ENCODE results near the gene VCY. TPM values are rescaled to one million over a fixed set of nuclear protein-coding genes. Genes with fewer than 3 reads are reported as not detected.
"Not testable (repeated sequence)": the region's sequence is repeated elsewhere in the genome, so short reads cannot be mapped to it uniquely, and the experiment has no call there.

Gene VCY
- total RNA-seq: not detected
- not detected for polyA plus RNA-seq (ENCODE audit: insufficient read depth, low read depth, low replicate concordance)
- long read RNA-seq, donor 1: 0 reads
- long read RNA-seq, donor 2: 0 reads
- long read RNA-seq, donor 3: 0 reads
- long read RNA-seq, donor 4: 0 reads
- long read RNA-seq, donor 5: 0 reads
- long read RNA-seq, donor 6: 0 reads
- long read RNA-seq, donor 7: 0 reads
- long read RNA-seq, donor 8: 0 reads
- long read RNA-seq, donor 9: 0 reads
- long read RNA-seq, donor 10: 0 reads

DNA sequence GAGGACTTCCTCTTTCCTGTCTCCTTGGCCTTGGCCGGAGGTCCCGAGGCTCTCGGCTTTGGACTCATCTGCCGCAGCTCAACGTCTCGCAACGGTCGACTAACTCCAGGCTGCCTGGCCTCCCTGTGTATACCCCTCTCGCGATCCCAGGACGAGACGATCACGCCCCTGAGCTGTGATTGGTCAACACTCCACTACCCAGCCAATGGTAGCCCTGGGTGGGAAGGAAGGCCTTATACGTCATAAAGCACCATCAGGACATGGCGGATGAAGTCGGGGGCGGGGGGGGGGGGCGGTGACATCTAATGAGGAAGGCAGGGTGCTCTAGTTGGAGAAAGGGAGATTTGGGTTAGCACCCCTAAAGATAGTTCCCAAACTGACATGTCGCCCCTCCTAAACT, at the start of gene VCY:
Gene VCY (minus strand): TSS at position 101 of the 400 bp plus-strand sequence. CDS start 33 bp downstream, at position 68.
- intact Hi-C loops (cut with DNase I); H3K4me3 ChIP-seq (ENCODE audit: low read length in 3 of 3); H3K36me3 ChIP-seq (ENCODE audit: control insufficient read depth in 2 of 3, insufficient read depth in 3 of 3, low read length in 3 of 3); H3K27me3 ChIP-seq (ENCODE audit: control insufficient read depth, insufficient read depth, low read length); H3K27ac ChIP-seq (ENCODE audit: low read depth in 2 of 2, low read length in 2 of 2); H3K9me3 ChIP-seq (ENCODE audit: control insufficient read depth in 2 of 3, insufficient read depth in 1 of 3, low read length in 3 of 3); H3K4me1 ChIP-seq (ENCODE audit: control insufficient read depth in 2 of 3, insufficient read depth in 2 of 3, low read depth in 1 of 3, low read length in 3 of 3); H3K9ac ChIP-seq (ENCODE audit: low read length in 3 of 3); FAIRE-seq; DNase-seq: not testable (repeated sequence)

- H3K27me3 ChIP-seq (ENCODE audit: control insufficient read depth, insufficient read depth, low read length); FAIRE-seq; DNase-seq; H3K9ac ChIP-seq (ENCODE audit: low read length in 3 of 3); H3K36me3 ChIP-seq (ENCODE audit: control insufficient read depth in 2 of 3, insufficient read depth in 3 of 3, low read length in 3 of 3); H3K27ac ChIP-seq (ENCODE audit: low read depth in 2 of 2, low read length in 2 of 2); intact Hi-C loops (cut with DNase I); H3K4me3 ChIP-seq (ENCODE audit: low read length in 3 of 3); H3K9me3 ChIP-seq (ENCODE audit: control insufficient read depth in 2 of 3, insufficient read depth in 1 of 3, low read length in 3 of 3); H3K4me1 ChIP-seq (ENCODE audit: control insufficient read depth in 2 of 3, insufficient read depth in 2 of 3, low read depth in 1 of 3, low read length in 3 of 3): not testable (repeated sequence)
Observed at GRCh38 chrY:14030395-14030794, 44.1 kb upstream of the VCY start.

DNA sequence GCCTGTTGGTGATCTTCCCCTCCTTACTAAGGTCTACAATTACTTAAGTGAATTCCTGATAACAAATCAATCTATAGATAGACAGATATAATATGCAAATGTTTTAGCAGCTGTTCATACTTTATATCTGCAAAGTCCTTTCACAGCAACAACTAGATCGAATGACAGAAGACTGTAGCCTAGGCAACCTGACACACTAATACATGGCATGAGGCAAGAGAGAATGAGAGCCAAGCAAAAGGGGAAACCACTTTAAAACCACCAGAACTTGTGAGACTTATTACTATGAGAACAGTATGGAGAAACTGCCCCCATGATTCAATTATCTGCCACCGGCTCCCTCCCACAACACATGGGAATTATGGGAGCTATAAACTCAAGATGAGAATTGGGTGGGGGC, 25.6 kb upstream of the VCY start:
- FAIRE-seq; H3K9ac ChIP-seq (ENCODE audit: low read length in 3 of 3); H3K4me3 ChIP-seq (ENCODE audit: low read length in 3 of 3); intact Hi-C loops (cut with DNase I); H3K27ac ChIP-seq (ENCODE audit: low read depth in 2 of 2, low read length in 2 of 2); H3K9me3 ChIP-seq (ENCODE audit: control insufficient read depth in 2 of 3, insufficient read depth in 1 of 3, low read length in 3 of 3); DNase-seq; H3K36me3 ChIP-seq (ENCODE audit: control insufficient read depth in 2 of 3, insufficient read depth in 3 of 3, low read length in 3 of 3); H3K27me3 ChIP-seq (ENCODE audit: control insufficient read depth, insufficient read depth, low read length); H3K4me1 ChIP-seq (ENCODE audit: control insufficient read depth in 2 of 3, insufficient read depth in 2 of 3, low read depth in 1 of 3, low read length in 3 of 3): not testable (repeated sequence)

DNA sequence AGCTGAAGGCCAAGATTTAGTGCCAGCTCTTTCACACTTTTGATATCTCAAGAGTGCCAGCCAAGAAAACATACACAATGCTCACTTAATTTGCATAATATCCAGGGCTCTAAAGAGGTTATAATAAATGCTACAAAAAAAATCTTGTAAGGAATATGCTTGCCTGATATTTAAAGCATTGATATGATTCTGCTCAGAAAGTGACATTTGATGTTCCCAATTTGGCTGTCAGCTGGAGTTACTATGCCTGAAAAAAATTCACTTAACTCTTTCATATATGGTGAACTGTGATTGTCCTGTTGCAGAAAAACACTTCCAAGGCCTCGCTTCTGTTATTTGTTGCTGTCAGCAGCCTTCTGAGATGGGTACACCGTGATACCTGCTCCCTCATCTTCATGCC, 43.9 kb downstream of the VCY start:
- H3K27ac ChIP-seq (ENCODE audit: low read depth in 2 of 2, low read length in 2 of 2); H3K9ac ChIP-seq (ENCODE audit: low read length in 3 of 3); H3K4me3 ChIP-seq (ENCODE audit: low read length in 3 of 3); H3K4me1 ChIP-seq (ENCODE audit: control insufficient read depth in 2 of 3, insufficient read depth in 2 of 3, low read depth in 1 of 3, low read length in 3 of 3); DNase-seq; H3K36me3 ChIP-seq (ENCODE audit: control insufficient read depth in 2 of 3, insufficient read depth in 3 of 3, low read length in 3 of 3); H3K27me3 ChIP-seq (ENCODE audit: control insufficient read depth, insufficient read depth, low read length); FAIRE-seq; intact Hi-C loops (cut with DNase I); H3K9me3 ChIP-seq (ENCODE audit: control insufficient read depth in 2 of 3, insufficient read depth in 1 of 3, low read length in 3 of 3): not testable (repeated sequence)

Other genes with a start within 250 kb of the VCY start
- gene VCY1B, start 69.8 kb upstream of the VCY start, total RNA-seq: not detected
- gene VCY1B, start 69.8 kb upstream of the VCY start, polyA plus RNA-seq (ENCODE audit: insufficient read depth, low read depth, low replicate concordance): not detected